GM12875 (cell line): Measurements from ENCODE around the gene ARNT2.
A peak's percentile ranks its signal among the peaks of the same experiment; 100 is the strongest.

Experiments
- H3K4me3 ChIP-seq: one replicate; pipeline ENCODE4 v1.5.1; 2011; ENCODE audit warnings: low read depth, low read length, control low read depth
- TF ChIP-seq, protein P1 (sequence below): IDR thresholded peaks from 2 replicates; pipeline ENCODE4 v1.5.1; 2011; ENCODE audit warnings: low read depth, mild to moderate bottlenecking, control low read depth, inconsistent platforms, low read length, moderate library complexity, borderline replicate concordance; ENCODE audit not compliant: insufficient read depth

The ARNT2 gene

DNA sequence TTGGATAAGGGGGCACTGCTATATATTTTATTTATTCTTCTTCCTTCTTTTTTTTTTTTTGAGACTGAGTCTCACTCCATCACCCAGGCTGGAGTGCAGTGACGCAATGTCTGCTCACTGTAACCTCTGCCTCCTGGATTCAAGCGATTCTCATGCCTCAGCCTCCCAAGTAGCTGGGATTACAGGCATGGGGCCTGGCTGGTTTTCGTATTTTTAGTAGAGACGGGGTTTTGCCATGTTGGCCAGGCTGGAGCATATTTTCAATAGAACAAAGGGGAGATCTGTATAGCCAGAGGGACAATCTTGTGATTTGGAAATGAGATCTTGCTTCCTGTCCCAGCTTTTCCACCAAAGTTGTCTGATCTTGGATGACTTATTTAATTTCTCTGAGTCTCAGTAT lies 157.9 kb downstream of the ARNT2 start:
- TF ChIP-seq, protein P1, sequence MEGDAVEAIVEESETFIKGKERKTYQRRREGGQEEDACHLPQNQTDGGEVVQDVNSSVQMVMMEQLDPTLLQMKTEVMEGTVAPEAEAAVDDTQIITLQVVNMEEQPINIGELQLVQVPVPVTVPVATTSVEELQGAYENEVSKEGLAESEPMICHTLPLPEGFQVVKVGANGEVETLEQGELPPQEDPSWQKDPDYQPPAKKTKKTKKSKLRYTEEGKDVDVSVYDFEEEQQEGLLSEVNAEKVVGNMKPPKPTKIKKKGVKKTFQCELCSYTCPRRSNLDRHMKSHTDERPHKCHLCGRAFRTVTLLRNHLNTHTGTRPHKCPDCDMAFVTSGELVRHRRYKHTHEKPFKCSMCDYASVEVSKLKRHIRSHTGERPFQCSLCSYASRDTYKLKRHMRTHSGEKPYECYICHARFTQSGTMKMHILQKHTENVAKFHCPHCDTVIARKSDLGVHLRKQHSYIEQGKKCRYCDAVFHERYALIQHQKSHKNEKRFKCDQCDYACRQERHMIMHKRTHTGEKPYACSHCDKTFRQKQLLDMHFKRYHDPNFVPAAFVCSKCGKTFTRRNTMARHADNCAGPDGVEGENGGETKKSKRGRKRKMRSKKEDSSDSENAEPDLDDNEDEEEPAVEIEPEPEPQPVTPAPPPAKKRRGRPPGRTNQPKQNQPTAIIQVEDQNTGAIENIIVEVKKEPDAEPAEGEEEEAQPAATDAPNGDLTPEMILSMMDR, result no peak
- H3K4me3 ChIP-seq, result no peak overlapping the region

DNA sequence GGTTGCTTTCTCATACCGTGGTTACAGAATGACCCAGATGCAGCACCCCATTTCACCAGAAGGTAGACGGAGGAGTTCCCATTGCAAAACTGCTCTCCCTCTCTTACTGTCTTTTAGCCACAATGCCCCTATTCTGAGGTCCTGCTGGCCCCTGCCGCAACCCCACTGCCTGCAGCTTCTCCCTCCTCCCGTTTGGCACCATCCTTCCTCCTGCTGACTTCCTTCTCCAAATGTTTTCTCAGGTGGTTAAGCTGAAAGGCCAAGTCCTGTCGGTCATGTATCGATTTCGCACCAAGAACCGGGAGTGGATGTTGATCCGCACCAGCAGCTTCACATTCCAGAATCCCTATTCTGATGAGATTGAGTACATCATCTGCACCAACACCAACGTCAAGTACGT lies 158.7 kb downstream of the ARNT2 start:
- TF ChIP-seq, protein P1, result no peak
- H3K4me3 ChIP-seq, result no peak overlapping the region

DNA sequence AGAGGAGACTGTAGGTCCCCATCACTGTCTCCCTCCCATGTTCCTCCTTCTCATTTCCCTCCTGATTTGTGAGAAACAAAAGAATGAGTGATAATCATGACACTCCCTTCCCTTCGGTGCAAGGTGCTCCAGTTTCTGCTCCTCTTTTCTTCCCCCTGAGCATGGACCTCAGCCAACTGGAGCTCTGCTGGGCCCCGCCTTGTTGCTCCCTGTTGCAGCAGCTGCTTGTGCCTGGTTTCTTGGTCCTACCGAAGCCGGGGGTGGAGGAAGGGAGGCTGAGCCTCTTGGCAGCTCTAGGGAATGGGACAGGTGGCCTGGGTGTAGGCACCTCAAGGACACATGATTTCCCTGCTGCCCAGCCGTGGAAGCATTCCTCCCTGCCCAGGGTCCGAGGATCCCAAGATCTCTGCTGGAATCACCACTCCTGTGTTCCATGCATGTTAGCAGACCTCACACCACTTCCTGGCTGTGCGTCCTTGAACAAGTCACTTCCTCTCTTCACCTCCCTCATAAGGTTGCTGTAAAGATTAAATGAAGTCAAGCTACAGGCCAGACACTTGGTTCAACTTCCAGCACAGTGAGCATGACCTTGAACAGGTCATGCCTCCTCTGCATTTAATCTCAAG lies 159.3 kb downstream of the ARNT2 start:
- TF ChIP-seq, protein P1, result no peak
- no peak overlapping the region for H3K4me3 ChIP-seq

DNA sequence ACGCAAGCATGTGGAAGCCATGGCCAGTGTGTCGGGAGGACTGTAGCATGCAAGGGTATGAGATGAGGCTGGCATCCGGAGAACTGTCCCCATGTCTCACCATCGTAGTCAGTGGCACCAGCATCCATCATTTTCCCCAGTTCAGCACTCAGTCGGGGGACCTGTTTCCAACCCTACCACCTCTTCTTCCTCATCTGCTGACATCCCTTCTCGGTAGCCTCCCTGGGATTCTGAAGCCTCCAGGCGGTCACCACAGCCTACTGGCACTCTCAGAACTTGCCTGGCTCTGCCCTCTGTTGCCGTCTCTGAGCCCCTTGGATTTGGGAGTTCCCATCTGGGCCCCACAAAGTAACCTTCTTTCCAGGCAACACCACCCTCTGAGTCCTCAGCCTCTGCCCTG lies 159.9 kb downstream of the ARNT2 start:
- no peak overlapping the region for H3K4me3 ChIP-seq
- TF ChIP-seq, protein P1, result no peak

DNA sequence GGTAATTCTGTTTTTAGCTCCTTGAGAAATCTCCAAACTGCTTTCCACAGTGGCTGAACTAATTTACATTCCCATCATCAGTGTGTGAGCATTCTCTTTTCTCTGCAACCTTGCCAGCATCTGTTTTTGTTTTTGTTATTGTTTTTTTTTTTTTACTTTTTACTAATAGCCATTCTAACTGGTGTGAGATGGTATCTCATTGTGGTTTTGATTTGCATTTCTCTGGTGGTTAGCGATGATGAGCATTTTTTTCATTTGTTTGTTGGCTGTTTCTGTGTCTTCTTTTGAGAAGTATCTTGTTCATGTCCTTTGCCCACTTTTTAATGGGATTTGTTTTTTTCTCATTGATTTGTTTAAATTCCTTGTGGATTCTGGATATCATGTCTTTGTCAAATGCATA lies 161.2 kb downstream of the ARNT2 start:
- TF ChIP-seq, protein P1, result no peak
- H3K4me3 ChIP-seq, result no peak overlapping the region

DNA sequence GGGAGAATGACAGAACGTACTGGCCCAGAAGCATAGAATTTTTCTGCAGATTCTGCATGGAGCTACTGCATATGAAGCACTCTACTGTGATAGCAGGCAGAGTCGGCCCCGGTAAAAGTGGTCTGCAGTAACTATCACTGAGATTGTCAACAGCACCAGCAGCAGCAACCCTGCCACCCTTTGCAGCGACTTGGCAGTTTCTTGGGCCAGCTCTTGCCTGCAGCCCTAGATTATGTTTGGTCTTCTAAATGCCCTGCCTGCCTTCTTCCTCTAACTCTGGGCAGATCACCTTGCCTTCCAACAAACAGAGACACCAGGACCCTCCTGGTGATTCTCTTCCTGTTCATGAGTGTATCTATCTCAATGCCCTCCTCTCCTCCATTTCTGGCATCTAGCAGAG lies 161.8 kb downstream of the ARNT2 start:
- TF ChIP-seq, protein P1, result no peak
- no peak overlapping the region for H3K4me3 ChIP-seq

DNA sequence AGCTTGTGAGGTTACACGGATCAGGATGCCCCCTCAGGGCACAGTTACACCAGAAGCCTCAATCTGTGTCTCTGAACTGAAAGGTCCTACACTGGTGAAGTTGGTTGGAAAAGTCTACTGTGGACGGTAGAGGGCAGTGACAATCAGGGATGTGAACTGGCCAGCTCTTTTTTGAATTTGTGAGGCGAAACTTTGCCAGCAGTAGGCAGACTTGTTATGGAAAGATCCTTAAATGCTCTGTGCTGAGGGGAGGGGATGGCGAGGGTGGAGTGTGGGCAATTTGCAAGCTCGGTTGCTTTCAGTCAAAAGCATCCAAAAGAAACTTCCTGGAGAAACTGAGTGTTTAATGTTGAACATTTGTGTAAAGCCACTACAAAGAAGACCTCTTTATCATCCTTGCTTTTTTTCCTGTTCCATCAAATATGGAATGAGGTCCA lies 163.6 kb downstream of the ARNT2 start:
- TF ChIP-seq, protein P1, result peak; percentile 54; the same call in 1 of the 2 replicates

More for the DNA sequence above, 163.6 kb downstream of the ARNT2 start:
- no peak overlapping the region for H3K4me3 ChIP-seq
